HCT116 (cell line): ENCODE measurements around the gene SCARB1. TPM values are rescaled to one million over a fixed set of nuclear protein-coding genes. Genes with fewer than 3 reads are reported as not detected.

Experiments
- ATAC-seq: fragments of 200-7000 bp; cut with Tn5 transposase; 2 replicates; pipeline ENCODE4 v1.9.1; 2020; ENCODE audit warnings: mild to moderate bottlenecking, moderate library complexity
- BruUV-seq: library from RNA; stranded (reverse); fragments of 400-500 nt; replicated peaks from 2 replicates; lab custom pipeline; 2021; lab: Mats Ljungman, UMichigan
- CTCF ChIA-PET: fragments of 300-600 bp; sonication (Branson Sonifier 250); formaldehyde crosslinking; loops from one replicate; lab custom pipeline; 2021; ENCODE audit warnings: antibody characterized with exemption; lab: Charles Lee
- POLR2A ChIA-PET: fragments of 300-600, 350-600 bp; sonication (Branson Sonifier 250); formaldehyde crosslinking; loops from one replicate; lab custom pipeline; 2021; ENCODE audit warnings: antibody characterized with exemption; lab: Charles Lee
- RAD21 ChIA-PET, 2 experiments: fragments of 300-600 bp; sonication (Branson Sonifier 250); formaldehyde crosslinking; loops; one replicate each; lab custom pipeline; 2023; ENCODE audit warnings: low total read pairs in 2 of 2; ENCODE audit not compliant: uncharacterized antibody in 2 of 2, unreplicated experiment in 2 of 2, low non-redundant PET in 1 of 2; lab: Charles Lee
- DNase-seq: peaks from one replicate; pipeline ENCODE4 v3.0.0-alpha.2; 2010; ENCODE audit warnings: low read depth, low spot score
- H2AFZ ChIP-seq: fragments of 200-600 bp; shearing (Covaris generic), sonication (generic); 2 replicates; pipeline ENCODE4 v1.6.1; 2017; ENCODE audit warnings: low read depth, mixed run types, mixed read lengths, antibody characterized with exemption, low read length; ENCODE audit not compliant: poor library complexity, severe bottlenecking
- H3K27ac ChIP-seq: 2 replicates; pipeline ENCODE4 v1.5.1; 2012; ENCODE audit warnings: low read depth, low read length
- H3K27me3 ChIP-seq: fragments of 200-600 bp; sonication (generic); 2 replicates; pipeline ENCODE4 v1.6.1; 2016; ENCODE audit warnings: mixed run types, low read length, mixed read lengths; ENCODE audit not compliant: insufficient read depth
- H3K36me3 ChIP-seq, 2 experiments: fragments of 200-500 bp in 1 of 2; fragments of 200-600 bp in 1 of 2; sonication (Bioruptor generic) in 1 of 2; sonication (generic) in 1 of 2; 2 replicates each; pipeline versions ENCODE4 v1.5.1 to v1.6.1; 2014 to 2016; ENCODE audit warnings: low read length in 2 of 2, inconsistent platforms in 1 of 2, mixed read lengths in 1 of 2, mixed run types in 1 of 2; ENCODE audit not compliant: insufficient read depth in 2 of 2, control insufficient read depth in 1 of 2
- H3K4me1 ChIP-seq, 2 experiments: fragments of 200-600 bp in 1 of 2; sonication (generic) in 1 of 2; 2 replicates each; pipeline versions ENCODE4 v1.5.1 to v1.6.1; 2012 to 2017; ENCODE audit warnings: low read length in 2 of 2, inconsistent platforms in 1 of 2, mild to moderate bottlenecking in 1 of 2, mixed read lengths in 1 of 2, mixed run types in 1 of 2, moderate library complexity in 1 of 2; ENCODE audit not compliant: insufficient read depth in 2 of 2, control insufficient read depth in 1 of 2
- H3K4me2 ChIP-seq: fragments of 200-600 bp; sonication (generic); 2 replicates; pipeline ENCODE4 v1.6.1; 2017; ENCODE audit warnings: mixed run types, low read length, mixed read lengths
- H3K4me3 ChIP-seq, 2 experiments: fragments of 200-600 bp in 1 of 2; sonication (generic) in 1 of 2; replicated peaks in 1 of 2; 2 replicates each; pipeline ENCODE4 v1.5.1; 2011 to 2016; ENCODE audit warnings: low read length in 2 of 2, control low read depth in 1 of 2, low read depth in 1 of 2, mild to moderate bottlenecking in 1 of 2, mixed read lengths in 1 of 2, mixed run types in 1 of 2
- H3K79me2 ChIP-seq: fragments of 200-600 bp; sonication (generic); 2 replicates; pipeline ENCODE4 v1.6.1; 2017; ENCODE audit warnings: mild to moderate bottlenecking, mixed run types, low read length, moderate library complexity, mixed read lengths; ENCODE audit not compliant: insufficient read depth
- H3K9ac ChIP-seq: fragments of 200-600 bp; sonication (generic); 2 replicates; pipeline ENCODE4 v1.6.1; 2016; ENCODE audit warnings: low read length, mixed read lengths
- H3K9me2 ChIP-seq: fragments of 200-600 bp; sonication (generic), shearing (Covaris generic); 2 replicates; pipeline ENCODE4 v1.6.1; 2017; ENCODE audit warnings: mixed run types, mild to moderate bottlenecking, moderate library complexity; ENCODE audit not compliant: insufficient read depth
- H3K9me3 ChIP-seq, 2 experiments: fragments of 200-500 bp in 1 of 2; fragments of 200-600 bp in 1 of 2; sonication (Bioruptor generic) in 1 of 2; sonication (generic) in 1 of 2; 2 replicates each; pipeline ENCODE4 v1.6.1; 2014 to 2017; ENCODE audit warnings: low read length in 2 of 2, mixed read lengths in 2 of 2, inconsistent platforms in 1 of 2, low read depth in 1 of 2, mild to moderate bottlenecking in 1 of 2, mixed run types in 1 of 2, moderate library complexity in 1 of 2; ENCODE audit not compliant: control insufficient read depth in 1 of 2, insufficient read depth in 1 of 2
- H4K20me1 ChIP-seq: fragments of 200-600 bp; sonication (generic), shearing (Covaris generic); 2 replicates; pipeline ENCODE4 v1.6.1; 2017; ENCODE audit warnings: mixed run types, mild to moderate bottlenecking, moderate library complexity; ENCODE audit not compliant: insufficient read depth
- ATF3 ChIP-seq: IDR thresholded peaks from 2 replicates; pipeline ENCODE4 v1.6.1; 2012
- CBX3 ChIP-seq: IDR thresholded peaks from 2 replicates; pipeline ENCODE4 v1.6.1; 2012; ENCODE audit warnings: low read depth
- CTCF ChIP-seq, 3 experiments: fragments of 200-600 bp in 1 of 3; sonication (generic) in 1 of 3; IDR thresholded peaks in 2 of 3; conservative IDR thresholded peaks in 1 of 3; 2 replicates each; pipeline ENCODE4 v1.5.1; 2012 to 2017; ENCODE audit warnings: low read depth in 2 of 3, low read length in 2 of 3, antibody characterized with exemption in 1 of 3, borderline replicate concordance in 1 of 3, control low read depth in 1 of 3, mild to moderate bottlenecking in 1 of 3, mixed read lengths in 1 of 3, mixed run types in 1 of 3, moderate library complexity in 1 of 3; ENCODE audit not compliant: insufficient read depth in 1 of 3
- EGR1 ChIP-seq: IDR thresholded peaks from 2 replicates; pipeline ENCODE4 v1.6.1; 2012; ENCODE audit warnings: low read depth
- ELF1 ChIP-seq: IDR thresholded peaks from 2 replicates; pipeline ENCODE4 v1.6.1; 2012; ENCODE audit warnings: low read depth, borderline replicate concordance
- EZH2 ChIP-seq: fragments of 200-600 bp; sonication (generic); IDR thresholded peaks from 2 replicates; pipeline ENCODE4 v1.6.1; 2017; ENCODE audit warnings: antibody characterized with exemption, mixed run types
- EZH2phosphoT487 ChIP-seq: fragments of 200-600 bp; IDR thresholded peaks from 2 replicates; pipeline ENCODE4 v1.6.1; 2018; ENCODE audit warnings: antibody characterized with exemption, borderline replicate concordance
- JUND ChIP-seq: IDR thresholded peaks from 2 replicates; pipeline ENCODE4 v1.6.1; 2012
- MAX ChIP-seq: IDR thresholded peaks from 2 replicates; pipeline ENCODE4 v1.6.1; 2012
- POLR2A ChIP-seq: IDR thresholded peaks from 2 replicates; pipeline ENCODE4 v1.7.0; 2011; ENCODE audit warnings: borderline replicate concordance; ENCODE audit not compliant: insufficient read depth, insufficient read length; ENCODE audit errors: extremely low read depth
- POLR2AphosphoS5 ChIP-seq: IDR thresholded peaks from 2 replicates; pipeline ENCODE4 v1.6.1; 2011; ENCODE audit warnings: mild to moderate bottlenecking, low read depth, low read length, moderate library complexity
- RAD21 ChIP-seq: IDR thresholded peaks from 2 replicates; pipeline ENCODE4 v1.6.1; 2012; ENCODE audit warnings: low read depth, mild to moderate bottlenecking
- REST ChIP-seq: IDR thresholded peaks from 2 replicates; pipeline ENCODE4 v1.6.1; 2012; ENCODE audit warnings: low read depth
- SIN3A ChIP-seq: IDR thresholded peaks from 2 replicates; pipeline ENCODE4 v1.6.1; 2012; ENCODE audit warnings: low read depth
- SP1 ChIP-seq: IDR thresholded peaks from 2 replicates; pipeline ENCODE4 v1.6.1; 2012; ENCODE audit warnings: low read depth
- TCF7L2 ChIP-seq: IDR thresholded peaks from 2 replicates; pipeline ENCODE4 v1.7.0; 2011; ENCODE audit warnings: borderline replicate concordance, inconsistent platforms; ENCODE audit not compliant: insufficient read depth, insufficient read length; ENCODE audit errors: extremely low read depth
- YY1 ChIP-seq: IDR thresholded peaks from 2 replicates; pipeline ENCODE4 v1.6.1; 2011; ENCODE audit warnings: low read length, low read depth, moderate library complexity, mild to moderate bottlenecking; ENCODE audit not compliant: insufficient replicate concordance; ENCODE audit errors: extremely low read depth
- ZBTB33 ChIP-seq: IDR thresholded peaks from 2 replicates; pipeline ENCODE4 v1.6.1; 2011; ENCODE audit warnings: mild to moderate bottlenecking, low read length, moderate library complexity; ENCODE audit not compliant: insufficient replicate concordance; ENCODE audit errors: extremely low read depth
- ZNF274 ChIP-seq: fragments of 200-500 bp; sonication (Bioruptor generic); IDR thresholded peaks from 2 replicates; pipeline ENCODE4 v1.6.1; 2014; ENCODE audit warnings: mild to moderate bottlenecking, low read depth, low read length, inconsistent platforms
- intact Hi-C: fragments of 100-400 bp; cut with micrococcal nuclease; formaldehyde crosslinking; loops from 2 replicates; pipeline ENCODE4 v1.10.0; 2022
- total RNA-seq: library from RNA; stranded (reverse); gene quantifications from one replicate; pipeline ENCODE4 v1.2.1, GENCODE V29; 2021; ENCODE audit not compliant: unreplicated experiment

SCARB1 gene
- total RNA-seq, 1 experiment from 2014 or later: 95.5 TPM

GRCh38 chr12:124769881-124770512, 93.7 kb downstream of the SCARB1 start:
- no peaks in the 10 kb centered on the region for H3K27me3 ChIP-seq
- no peaks in the 10 kb centered on the region for H3K9me2 ChIP-seq
- RAD21 ChIA-PET: interaction anchor here in 1 of 2 experiments (0.6 kb wide), 1 partner anchor 58 kb away, joined by 4 read pairs; no protein-coding TSS in a partner anchor
- no peaks in the 10 kb centered on the region for H3K36me3 ChIP-seq
- H3K4me2 ChIP-seq: no peak overlapping the region
- ATAC-seq (no peak), DNase-seq (no peak)
- BruUV-seq: no TSS peak
- TF ChIP-seq REST (no peak), POLR2AphosphoS5 (no peak), ZNF274 (no peak), RAD21 (no peak), ZBTB33 (no peak), POLR2A (no peak), EZH2 (no peak), SP1 (no peak), YY1 (no peak), ELF1 (no peak), CBX3 (no peak), EZH2phosphoT487 (no peak), CTCF (IDR thresholded peaks at IDR 0.05 in 2 of 3, conservative IDR thresholded peaks at IDR 0.05 in 1 of 3; ENCODE audit: borderline replicate concordance in 1 of 3, insufficient read depth in 1 of 3, low read depth in 2 of 3, low read length in 2 of 3) (no peak), JUND (no peak), TCF7L2 (no peak), ATF3 (no peak), SIN3A (no peak), MAX (no peak), EGR1 (no peak)
- H4K20me1 ChIP-seq: no peaks in the 10 kb centered on the region
- peaks cover 7 to 9% of the 10 kb centered on the region in 2 experiments; a peak in 2 of 4 replicates for H3K9me3 ChIP-seq
- POLR2A ChIA-PET: no interaction called here
- H3K4me1 ChIP-seq: peaks cover 0 to 8% of the 10 kb centered on the region in 2 experiments; a peak in 1 of 4 replicates
- H3K27ac ChIP-seq: no peak overlapping the region
- H3K79me2 ChIP-seq: no peaks in the 10 kb centered on the region
- H2AFZ ChIP-seq: no peak overlapping the region
- intact Hi-C loops: loop anchor here (5.0 kb wide), 2 partner anchors 203 to 438 kb away; partner anchors contain the start of gene NCOR2
- H3K4me3 ChIP-seq: no peak overlapping the region
- CTCF ChIA-PET: interaction anchor here (1.8 kb wide), 1 partner anchor 737 kb away, joined by 6 read pairs; no protein-coding TSS in a partner anchor
- no peak overlapping the region for H3K9ac ChIP-seq
